ENCODE measurements around the gene ZNF653.

GRCh38 chr19:11460207-11460606 lies 45.4 kb downstream of the ZNF653 start:
- TF ChIP-seq CTCF (conservative IDR thresholded peaks at IDR 0.05; ENCODE audit: low read length) (peak; percentile 54), EZH2phosphoT487 (IDR thresholded peaks at IDR 0.05; ENCODE audit: borderline replicate concordance, low read depth, low read length) (no peak)

All from OCI-LY7 (cell line).